ENCODE data around the gene CALHM6.

GRCh38 chr6:116467096-116467495 lies 5.9 kb downstream of the CALHM6 start:
- no peak for TF ChIP-seq CTCF (IDR thresholded peaks at IDR 0.05; ENCODE audit: insufficient read depth, low read depth, low read length)
- TF ChIP-seq EZH2 (IDR thresholded peaks at IDR 0.05; ENCODE audit: insufficient read depth, low read length), result no peak
